A673 (cell line): ENCODE measurements around the gene GRIN2A. TPM values are rescaled to one million over a fixed set of nuclear protein-coding genes. Genes with fewer than 3 reads are reported as not detected.

ENCODE experiments used
- BruUV-seq: library from RNA; stranded (reverse); fragments of 400-500 nt; replicated peaks from 2 replicates; lab custom pipeline; 2021; lab: Mats Ljungman, UMichigan
- CTCF ChIA-PET: fragments of 300-600 bp; sonication (Branson Sonifier 250); formaldehyde crosslinking; loops from one replicate; lab custom pipeline; 2022; ENCODE audit warnings: antibody characterized with exemption; lab: Charles Lee
- POLR2A ChIA-PET: fragments of 300-600 bp; sonication (Branson Sonifier 250); formaldehyde crosslinking; loops from one replicate; lab custom pipeline; 2022; ENCODE audit warnings: antibody characterized with exemption; ENCODE audit not compliant: low non-redundant PET; lab: Charles Lee
- DNase-seq: peaks from one replicate; pipeline ENCODE4 v3.0.0-alpha.2; 2015; ENCODE audit warnings: low spot score
- H3K27ac ChIP-seq: fragments of 200-600 bp; sonication (generic); 2 replicates; pipeline ENCODE4 v1.5.1; 2016; ENCODE audit warnings: mixed run types, low read depth, mild to moderate bottlenecking, mixed read lengths, antibody characterized with exemption, low read length; ENCODE audit not compliant: poor library complexity, severe bottlenecking
- H3K27me3 ChIP-seq: fragments of 200-600 bp; sonication (generic); replicated peaks from 2 replicates; pipeline ENCODE4 v1.6.1; 2017; ENCODE audit warnings: mixed run types, low read depth, mild to moderate bottlenecking, mixed read lengths, antibody characterized with exemption, low read length; ENCODE audit not compliant: insufficient read depth, poor library complexity
- H3K36me3 ChIP-seq: fragments of 200-600 bp; sonication (generic); 2 replicates; pipeline ENCODE4 v1.6.1; 2016; ENCODE audit warnings: mixed run types, mild to moderate bottlenecking, mixed read lengths, antibody characterized with exemption, low read length; ENCODE audit not compliant: insufficient read depth, poor library complexity, severe bottlenecking
- H3K4me1 ChIP-seq: fragments of 200-600 bp; sonication (generic); 2 replicates; pipeline ENCODE4 v1.6.1; 2017; ENCODE audit warnings: mixed run types, mild to moderate bottlenecking, mixed read lengths, antibody characterized with exemption, low read length; ENCODE audit not compliant: insufficient read depth, poor library complexity, severe bottlenecking
- H3K4me3 ChIP-seq: fragments of 200-600 bp; sonication (generic); 2 replicates; pipeline ENCODE4 v1.5.1; 2016; ENCODE audit warnings: low read depth, mixed run types, mild to moderate bottlenecking, mixed read lengths, low read length; ENCODE audit not compliant: poor library complexity, severe bottlenecking
- H3K9me3 ChIP-seq: fragments of 200-600 bp; sonication (generic); 2 replicates; pipeline ENCODE4 v1.6.1; 2016; ENCODE audit warnings: mixed run types, low read depth, mild to moderate bottlenecking, mixed read lengths, antibody characterized with exemption, low read length; ENCODE audit not compliant: poor library complexity, severe bottlenecking
- CTCF ChIP-seq: fragments of 300-800, 200-600 bp; sonication (generic); conservative IDR thresholded peaks from 2 replicates; pipeline ENCODE4 v1.5.1; 2017; ENCODE audit warnings: low read depth, mild to moderate bottlenecking, antibody characterized with exemption, low read length, moderate library complexity, mixed read lengths
- EZH2 ChIP-seq: fragments of 200-600 bp; sonication (generic); IDR thresholded peaks from 2 replicates; pipeline ENCODE4 v1.6.1; 2017; ENCODE audit warnings: borderline replicate concordance, low read depth, mild to moderate bottlenecking, mixed read lengths, antibody characterized with exemption, low read length; ENCODE audit not compliant: poor library complexity, severe bottlenecking
- intact Hi-C: fragments of 100-400 bp; cut with micrococcal nuclease; formaldehyde crosslinking; loops from one replicate; pipeline ENCODE4 v1.10.0; 2022; ENCODE audit not compliant: unreplicated experiment
- total RNA-seq: library from RNA; stranded (reverse); gene quantifications from 2 replicates; pipeline ENCODE4 v1.2.3, GENCODE V29; 2021

Gene GRIN2A
- total RNA-seq, 1 experiment from 2014 or later = 1.2 TPM

GRCh38 chr16:10123141-10123540, 59.1 kb downstream of the GRIN2A start:
- TF ChIP-seq CTCF (no peak), EZH2 (no peak)
- peaks cover 37% of the 10 kb centered on the region for H3K27me3 ChIP-seq
- no peak overlapping the region for H3K27ac ChIP-seq
- H3K4me3 ChIP-seq = no peak overlapping the region
- no peaks in the 10 kb centered on the region for H3K4me1 ChIP-seq
- POLR2A ChIA-PET = interaction anchor here (0.7 kb wide), 1 partner anchor 384 kb away, joined by 3 read pairs; no protein-coding TSS in a partner anchor
- intact Hi-C loops = no loop called here
- DNase-seq = no peak
- CTCF ChIA-PET = no interaction called here
- no peaks in the 10 kb centered on the region for H3K36me3 ChIP-seq
- BruUV-seq = no TSS peak
- H3K9me3 ChIP-seq = no peaks in the 10 kb centered on the region

GRCh38 chr16:10122546-10122945, 59.7 kb downstream of the GRIN2A start:
- H3K4me1 ChIP-seq = no peaks in the 10 kb centered on the region
- no peak overlapping the region for H3K27ac ChIP-seq
- H3K4me3 ChIP-seq = no peak overlapping the region
- DNase-seq = no peak
- ChIA-PET POLR2A (no interaction called here), CTCF (no interaction called here)
- BruUV-seq = no TSS peak
- peaks cover 37% of the 10 kb centered on the region for H3K27me3 ChIP-seq
- no peaks in the 10 kb centered on the region for H3K9me3 ChIP-seq
- intact Hi-C loops = no loop called here
- no peaks in the 10 kb centered on the region for H3K36me3 ChIP-seq
- TF ChIP-seq CTCF = peak; percentile 33
- TF ChIP-seq EZH2 = no peak

- no peak overlapping the region for H3K27ac ChIP-seq
- no TSS peak for BruUV-seq
Observed at GRCh38 chr16:10121897-10122425, 60.3 kb downstream of the GRIN2A start.

More at GRCh38 chr16:10121897-10122425, 60.3 kb downstream of the GRIN2A start:
- ChIA-PET POLR2A (no interaction called here), CTCF (no interaction called here)
- Histone ChIP-seq H3K27me3 (peaks cover 37% of the 10 kb centered on the region), H3K36me3 (no peaks in the 10 kb centered on the region), H3K9me3 (no peaks in the 10 kb centered on the region), H3K4me3 (no peak overlapping the region), H3K4me1 (no peaks in the 10 kb centered on the region)
- intact Hi-C loops = no loop called here
- TF ChIP-seq CTCF = no peak
- TF ChIP-seq EZH2 = no peak
- DNase-seq = no peak
